ENCODE results near the gene PRKAG3.

PRKAG3 gene

DNA sequence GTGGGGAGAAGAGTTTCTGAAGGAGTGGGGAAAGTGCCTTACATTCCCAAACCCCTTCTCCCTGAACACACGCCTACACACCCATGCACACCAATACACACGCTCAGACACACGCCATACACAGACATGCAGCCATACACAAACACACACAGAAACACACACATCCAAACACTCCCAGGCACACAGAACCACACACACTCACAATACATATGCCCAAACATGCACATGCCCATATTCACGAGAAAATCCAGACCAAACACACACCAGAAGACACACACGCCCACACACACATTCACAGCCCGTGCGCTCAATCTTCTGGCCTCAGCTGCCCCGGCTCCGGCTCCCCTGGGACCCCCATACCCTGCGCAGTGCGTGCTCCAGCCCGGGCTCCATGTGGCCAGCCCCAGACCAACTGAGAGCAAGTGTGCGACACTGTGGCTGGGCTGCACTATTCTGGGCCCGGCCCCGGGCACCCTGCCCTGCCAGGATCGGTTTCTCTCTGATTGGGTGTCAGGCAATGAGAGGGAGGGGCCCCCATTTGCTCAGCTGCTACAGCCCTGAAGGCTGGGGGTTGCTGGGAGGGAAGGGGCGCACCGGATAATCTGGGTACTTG, at the start of gene PRKAG3:
Gene PRKAG3, minus strand, starts transcription at position 426 of the 613 bp plus-strand sequence.
- in situ Hi-C loops (cut with MboI; ENCODE audit: low sequenced_read_pairs) = no loop called here

DNA sequence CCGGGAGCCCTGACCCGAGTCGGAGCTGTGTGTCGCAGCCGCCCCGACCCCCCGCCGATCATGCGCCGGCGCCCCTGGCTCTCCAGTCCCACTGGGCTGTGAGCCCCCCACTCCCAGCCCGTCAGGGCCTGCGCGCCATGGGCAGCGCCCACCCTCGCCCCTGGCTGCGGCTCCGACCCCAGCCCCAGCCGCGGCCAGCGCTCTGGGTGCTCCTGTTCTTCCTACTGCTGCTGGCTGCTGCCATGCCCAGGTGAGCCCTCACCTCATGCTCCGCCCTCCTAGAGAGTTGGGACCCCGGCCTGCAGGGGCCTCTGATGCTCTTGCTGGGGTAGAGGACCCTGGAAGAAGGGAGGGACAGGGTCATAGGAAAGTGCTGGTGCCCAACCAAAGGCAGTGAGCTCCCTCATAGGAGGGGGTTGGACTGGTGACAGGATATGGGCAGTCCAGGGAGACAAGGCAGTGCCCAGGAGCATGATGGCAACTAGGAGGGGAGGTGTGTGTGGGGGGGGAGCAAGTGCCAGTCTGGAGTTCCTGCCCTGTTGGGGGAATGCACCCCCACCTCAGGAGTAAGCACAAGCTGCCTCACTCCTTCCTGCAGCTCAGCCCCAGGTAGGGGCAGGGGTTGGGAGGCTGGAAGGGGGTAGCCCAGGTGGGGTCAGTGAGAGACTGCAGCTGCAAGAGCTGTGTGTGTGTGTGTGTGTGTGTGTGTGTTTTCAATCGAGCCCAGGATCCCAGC, 49.4 kb upstream of the PRKAG3 start:
- in situ Hi-C loops (cut with MboI; ENCODE audit: low sequenced_read_pairs) = no loop called here

DNA sequence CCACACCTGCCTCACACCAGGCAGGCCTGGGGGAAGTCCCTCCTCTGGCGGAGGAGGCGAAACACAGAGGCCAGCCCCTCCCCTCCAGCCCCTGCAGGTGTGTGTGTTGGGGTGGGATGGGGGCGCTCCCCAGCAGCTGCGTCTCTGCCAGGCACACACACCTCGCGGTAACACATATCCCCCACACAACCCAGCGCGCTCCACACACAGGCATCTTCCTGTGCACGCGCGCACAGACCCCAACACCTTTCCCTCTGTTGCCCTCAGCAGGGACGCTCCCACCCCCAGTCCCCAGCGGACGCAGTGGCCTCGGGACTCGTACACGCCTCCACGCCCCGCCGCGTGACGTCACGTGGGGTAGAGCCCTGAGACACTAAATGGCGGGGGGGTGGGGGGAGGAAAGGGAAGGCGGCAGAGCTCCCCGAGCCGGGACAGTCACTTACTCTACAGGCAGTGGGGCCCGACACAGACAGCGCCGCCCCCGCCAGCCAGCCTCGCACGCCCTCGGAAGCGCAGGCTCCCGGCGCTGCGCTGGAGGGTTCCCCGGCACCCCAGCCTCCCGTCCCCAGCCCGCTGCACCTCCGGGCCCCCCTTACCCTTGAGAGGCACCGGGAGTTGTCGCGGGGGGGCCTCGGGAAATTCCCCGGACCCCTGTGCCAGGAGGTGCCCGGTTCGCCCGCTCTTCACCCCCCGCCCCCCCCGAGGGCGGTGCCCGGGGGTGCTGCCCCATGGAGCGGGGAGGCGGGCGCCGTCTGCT, 48.7 kb upstream of the PRKAG3 start, which contains the start of gene WNT10A:
Gene WNT10A, plus strand, starts transcription at position 751 of the 757 bp plus-strand sequence. CDS start 144 bp downstream, outside the sequence.
- in situ Hi-C loops (cut with MboI; ENCODE audit: low sequenced_read_pairs) = no loop called here

DNA sequence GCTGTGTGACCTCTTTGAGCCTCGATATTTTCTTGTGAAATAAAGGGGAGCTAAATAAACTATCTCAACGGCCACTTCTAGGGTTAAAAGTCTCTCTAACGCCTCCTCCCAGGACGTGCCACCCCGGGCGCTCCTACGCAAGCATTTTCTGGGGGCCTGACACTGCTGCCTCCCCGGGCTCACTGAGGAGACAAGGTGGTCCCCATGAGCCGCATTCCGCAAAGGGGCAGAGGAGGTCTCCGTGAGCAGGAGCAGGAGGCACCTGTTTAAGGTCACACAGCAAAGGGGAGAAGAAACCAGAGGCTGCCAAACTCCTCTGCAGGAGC, 48.1 kb upstream of the PRKAG3 start:
- in situ Hi-C loops (cut with MboI; ENCODE audit: low sequenced_read_pairs) = no loop called here

DNA sequence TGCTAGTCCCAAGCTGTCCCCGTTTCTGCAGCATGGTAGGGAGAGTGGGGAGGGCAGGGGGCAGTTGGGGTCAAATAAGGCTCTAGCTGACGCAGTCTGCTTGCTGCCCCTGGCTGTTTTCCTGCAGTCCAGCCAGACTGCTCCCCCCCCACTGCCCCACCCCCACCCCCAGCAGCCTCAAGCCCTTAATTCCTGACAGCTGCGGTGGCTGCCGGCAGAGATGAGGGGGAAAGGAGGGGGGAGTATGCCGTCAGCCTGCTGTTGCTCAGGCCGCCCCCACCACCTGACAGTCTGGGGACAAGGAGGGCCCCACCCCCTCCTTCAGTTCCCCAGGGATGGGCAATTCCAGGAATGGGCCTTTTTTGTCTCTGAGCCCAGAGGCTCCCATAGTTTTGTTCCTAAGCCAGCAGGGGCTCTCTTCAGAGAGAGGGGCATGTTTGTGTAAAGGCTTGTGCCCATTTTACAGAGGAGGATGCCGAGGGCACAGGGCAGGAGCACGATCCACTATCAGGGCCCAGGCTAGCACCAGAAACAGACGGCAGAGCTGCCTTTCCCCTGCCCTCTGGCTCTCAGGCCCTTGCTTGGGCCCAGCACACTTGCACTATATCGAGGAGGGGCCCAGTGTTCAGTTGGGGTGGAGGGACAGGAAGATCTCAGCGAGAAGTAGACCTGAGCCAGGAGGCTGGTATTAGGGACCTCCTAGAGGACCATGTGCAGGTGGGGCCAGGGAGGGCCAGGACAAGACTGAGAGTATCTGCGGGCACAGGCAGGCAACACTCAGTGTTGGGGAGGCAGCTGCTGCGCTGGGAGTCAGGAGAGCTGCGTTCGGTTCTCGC, 47.5 kb upstream of the PRKAG3 start:
- in situ Hi-C loops (cut with MboI; ENCODE audit: low sequenced_read_pairs) = no loop called here

DNA sequence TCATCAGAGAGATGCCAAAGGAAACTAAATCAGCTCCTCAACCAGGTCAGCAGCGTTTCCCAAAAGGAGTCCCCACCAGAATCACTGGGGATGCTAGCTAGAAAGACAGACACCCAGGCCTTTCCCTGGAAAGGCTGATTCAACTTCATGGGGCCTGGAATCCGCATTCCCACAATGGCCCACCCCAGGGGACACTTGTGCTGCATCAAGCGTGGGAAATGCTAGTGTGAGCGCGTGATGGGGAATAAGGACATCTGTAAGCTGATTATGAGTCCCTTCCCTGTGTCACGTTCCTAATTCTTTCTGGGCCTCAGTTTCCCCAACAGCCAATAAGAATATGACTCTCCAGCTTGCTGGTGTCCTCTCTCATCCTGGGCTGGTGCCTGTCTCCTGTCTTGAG, 46.9 kb upstream of the PRKAG3 start:
- in situ Hi-C loops (cut with MboI; ENCODE audit: low sequenced_read_pairs) = no loop called here

DNA sequence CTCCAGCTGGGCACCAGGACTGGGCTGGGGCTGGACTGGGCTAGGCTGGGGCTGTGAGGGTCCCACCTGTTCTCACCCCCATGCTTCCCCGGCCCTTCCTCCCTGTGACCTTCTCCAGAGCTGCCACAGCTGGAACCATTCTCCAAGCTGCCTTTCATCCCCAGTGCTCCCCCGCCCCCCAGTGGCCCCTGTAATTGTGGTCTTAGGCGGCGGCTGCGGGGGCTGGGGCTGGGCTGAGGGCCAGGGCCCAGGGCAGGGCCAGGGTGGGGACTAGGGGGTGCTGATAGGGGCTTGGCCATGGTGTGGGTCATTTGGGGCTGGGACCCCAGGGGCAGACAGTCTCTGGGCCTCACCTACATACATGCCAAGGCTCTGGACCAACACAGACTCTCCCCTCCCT, 46.3 kb upstream of the PRKAG3 start:
- in situ Hi-C loops (cut with MboI; ENCODE audit: low sequenced_read_pairs) = no loop called here

DNA sequence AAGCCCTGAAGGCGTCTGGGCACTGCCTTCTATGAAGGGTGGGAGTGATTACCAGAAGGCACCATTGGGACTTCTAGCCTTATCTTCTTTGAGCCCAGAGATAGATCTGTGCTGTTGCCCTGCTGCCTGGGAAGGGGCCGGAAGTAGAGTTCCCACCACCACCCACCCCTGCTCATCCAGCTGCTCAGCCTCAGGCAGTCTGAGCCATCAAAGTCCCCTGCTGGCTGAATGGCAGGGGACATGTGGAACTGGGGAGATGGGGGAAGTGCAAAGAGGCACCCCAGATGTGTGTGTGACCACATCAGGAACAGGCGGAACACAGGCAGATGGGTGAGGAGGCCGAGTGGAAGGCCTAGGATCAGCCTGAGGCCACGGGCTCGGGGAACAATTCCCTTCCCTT, 45.7 kb upstream of the PRKAG3 start:
- in situ Hi-C loops (cut with MboI; ENCODE audit: low sequenced_read_pairs) = no loop called here

DNA sequence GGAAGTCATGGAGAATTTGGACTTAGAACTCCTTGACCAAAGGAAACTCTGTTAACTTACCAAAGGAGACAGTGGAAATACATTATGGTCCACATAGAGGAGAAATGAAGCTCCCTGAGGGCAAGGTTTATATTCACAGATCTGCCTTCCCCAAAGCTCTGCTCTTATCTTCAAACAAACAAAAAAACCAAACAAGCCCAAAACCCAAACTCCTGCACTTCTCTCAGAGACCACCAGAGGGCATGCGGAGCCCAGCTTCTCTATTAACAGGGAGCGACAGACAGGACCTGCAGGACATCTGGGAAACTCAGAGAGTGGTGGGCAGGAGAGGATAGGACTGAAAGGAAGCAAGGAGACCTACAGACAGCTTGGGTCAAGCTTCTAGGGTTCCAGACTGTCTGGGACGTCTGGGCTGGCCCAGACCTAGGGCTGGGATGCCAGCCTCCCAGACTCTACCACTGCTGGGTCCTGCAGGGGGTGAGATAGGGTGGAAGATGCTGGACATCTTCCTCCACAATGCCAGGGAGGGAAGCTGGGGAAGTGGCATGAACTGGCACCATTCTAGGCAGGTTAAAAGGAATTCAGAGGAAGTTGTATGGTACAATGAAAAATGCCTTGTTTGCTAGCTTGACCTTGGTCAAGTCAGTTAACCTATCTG, 45.1 kb upstream of the PRKAG3 start:
- in situ Hi-C loops (cut with MboI; ENCODE audit: low sequenced_read_pairs) = no loop called here

DNA sequence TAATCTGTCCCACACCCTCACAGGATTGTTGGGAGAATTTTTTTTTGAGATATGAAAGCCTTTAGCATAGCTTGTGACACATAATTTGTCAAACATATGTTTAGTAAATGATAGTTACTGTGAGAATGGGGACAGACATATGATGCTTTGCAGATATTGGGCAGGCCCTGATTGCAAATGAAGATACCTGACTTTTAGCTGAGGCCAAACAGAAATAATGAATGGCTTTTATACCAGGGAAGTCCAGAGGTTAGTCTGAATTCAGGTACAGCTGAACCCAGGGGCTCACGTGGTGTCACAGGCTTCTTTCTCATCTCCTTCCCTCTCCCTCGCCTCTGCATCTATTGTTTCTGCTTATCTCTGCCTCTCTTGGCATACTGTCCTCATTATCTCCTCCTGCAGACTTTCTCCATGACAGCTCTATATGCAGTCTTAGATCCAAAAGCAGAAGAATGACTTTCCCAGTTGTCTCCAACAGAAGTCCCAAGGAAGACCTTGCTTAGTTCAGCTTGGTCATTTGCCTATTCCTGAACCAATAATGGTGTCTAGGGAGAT, 44.2 kb upstream of the PRKAG3 start:
- in situ Hi-C loops (cut with MboI; ENCODE audit: low sequenced_read_pairs) = no loop called here

DNA sequence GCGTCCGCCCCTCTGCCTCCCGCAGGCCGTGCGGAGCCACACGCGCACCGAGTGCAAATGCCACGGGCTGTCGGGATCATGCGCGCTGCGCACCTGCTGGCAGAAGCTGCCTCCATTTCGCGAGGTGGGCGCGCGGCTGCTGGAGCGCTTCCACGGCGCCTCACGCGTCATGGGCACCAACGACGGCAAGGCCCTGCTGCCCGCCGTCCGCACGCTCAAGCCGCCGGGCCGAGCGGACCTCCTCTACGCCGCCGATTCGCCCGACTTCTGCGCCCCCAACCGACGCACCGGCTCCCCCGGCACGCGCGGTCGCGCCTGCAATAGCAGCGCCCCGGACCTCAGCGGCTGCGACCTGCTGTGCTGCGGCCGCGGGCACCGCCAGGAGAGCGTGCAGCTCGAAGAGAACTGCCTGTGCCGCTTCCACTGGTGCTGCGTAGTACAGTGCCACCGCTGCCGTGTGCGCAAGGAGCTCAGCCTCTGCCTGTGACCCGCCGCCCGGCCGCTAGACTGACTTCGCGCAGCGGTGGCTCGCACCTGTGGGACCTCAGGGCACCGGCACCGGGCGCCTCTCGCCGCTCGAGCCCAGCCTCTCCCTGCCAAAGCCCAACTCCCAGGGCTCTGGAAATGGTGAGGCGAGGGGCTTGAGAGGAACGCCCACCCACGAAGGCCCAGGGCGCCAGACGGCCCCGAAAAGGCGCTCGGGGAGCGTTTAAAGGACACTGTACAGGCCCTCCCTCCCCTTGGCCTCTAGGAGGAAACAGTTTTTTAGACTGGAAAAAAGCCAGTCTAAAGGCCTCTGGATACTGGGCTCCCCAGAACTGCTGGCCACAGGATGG, 42.0 kb upstream of the PRKAG3 start:
- in situ Hi-C loops (cut with MboI; ENCODE audit: low sequenced_read_pairs) = no loop called here

DNA sequence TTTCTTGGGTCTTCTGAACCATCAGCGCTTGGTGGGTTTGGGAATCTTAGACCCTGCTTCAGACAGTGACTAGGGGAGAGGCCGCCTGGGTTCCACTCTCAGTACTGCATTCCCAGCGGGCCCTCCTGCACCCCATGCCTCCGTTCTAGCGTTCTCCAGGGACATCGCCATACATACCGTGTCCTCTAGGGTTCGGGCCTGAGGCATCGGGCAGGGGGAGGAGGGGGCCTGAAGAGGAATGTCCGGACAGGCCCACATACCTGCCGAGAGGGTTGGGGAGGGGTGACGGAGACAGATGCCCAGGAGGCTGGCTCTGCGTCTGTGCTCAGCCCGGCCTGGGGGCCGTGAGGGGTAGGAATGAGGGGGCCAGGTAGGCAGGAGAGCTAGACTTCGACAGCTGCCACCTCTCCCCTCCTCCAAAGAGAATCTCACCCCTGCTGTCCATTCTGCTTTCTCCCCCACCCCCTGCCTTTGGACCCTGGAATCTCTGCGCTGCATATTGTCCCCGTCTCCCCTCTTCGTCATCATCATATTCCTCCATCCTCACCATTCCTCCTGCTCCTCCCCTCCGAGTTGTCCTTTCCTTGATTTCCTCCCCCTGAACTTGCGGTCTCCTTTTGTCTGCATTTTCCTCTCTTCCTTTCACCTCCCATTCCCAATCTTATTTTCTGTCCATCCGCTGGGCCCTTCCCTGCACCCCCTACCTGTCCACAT, 41.2 kb upstream of the PRKAG3 start:
- in situ Hi-C loops (cut with MboI; ENCODE audit: low sequenced_read_pairs) = no loop called here

DNA sequence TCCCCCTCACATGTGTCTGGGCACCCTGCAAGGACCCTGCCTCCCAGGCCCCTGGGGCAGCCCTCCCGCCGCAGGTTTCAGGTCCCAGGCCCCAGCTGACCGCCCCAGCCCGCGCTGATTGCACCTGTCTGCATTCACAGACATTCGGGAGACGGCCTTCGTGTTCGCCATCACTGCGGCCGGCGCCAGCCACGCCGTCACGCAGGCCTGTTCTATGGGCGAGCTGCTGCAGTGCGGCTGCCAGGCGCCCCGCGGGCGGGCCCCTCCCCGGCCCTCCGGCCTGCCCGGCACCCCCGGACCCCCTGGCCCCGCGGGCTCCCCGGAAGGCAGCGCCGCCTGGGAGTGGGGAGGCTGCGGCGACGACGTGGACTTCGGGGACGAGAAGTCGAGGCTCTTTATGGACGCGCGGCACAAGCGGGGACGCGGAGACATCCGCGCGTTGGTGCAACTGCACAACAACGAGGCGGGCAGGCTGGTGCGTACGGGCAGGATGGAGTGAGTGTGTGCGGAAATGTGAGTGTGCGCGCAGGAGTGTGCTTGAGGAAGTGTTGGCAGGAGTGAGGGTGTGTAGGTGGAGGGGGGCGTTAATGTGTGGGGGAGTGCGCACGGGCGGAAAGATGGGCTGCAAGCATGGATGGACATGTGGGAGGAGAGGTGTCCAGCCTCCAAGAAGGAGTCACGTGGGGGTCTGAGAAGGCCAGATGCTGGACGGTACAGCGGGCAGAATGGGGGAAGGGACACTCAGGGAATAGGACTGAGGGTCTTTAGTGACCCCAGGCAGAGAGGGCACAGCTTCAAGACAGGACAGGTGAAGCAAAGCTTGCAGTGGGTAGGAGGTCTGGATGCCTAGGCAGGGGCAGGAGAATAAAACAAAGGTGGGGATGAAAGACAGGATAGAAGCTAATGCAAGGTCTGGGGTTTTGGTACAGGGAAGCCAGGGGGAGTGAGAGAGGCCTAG, 40.0 kb upstream of the PRKAG3 start:
- in situ Hi-C loops (cut with MboI; ENCODE audit: low sequenced_read_pairs) = no loop called here

DNA sequence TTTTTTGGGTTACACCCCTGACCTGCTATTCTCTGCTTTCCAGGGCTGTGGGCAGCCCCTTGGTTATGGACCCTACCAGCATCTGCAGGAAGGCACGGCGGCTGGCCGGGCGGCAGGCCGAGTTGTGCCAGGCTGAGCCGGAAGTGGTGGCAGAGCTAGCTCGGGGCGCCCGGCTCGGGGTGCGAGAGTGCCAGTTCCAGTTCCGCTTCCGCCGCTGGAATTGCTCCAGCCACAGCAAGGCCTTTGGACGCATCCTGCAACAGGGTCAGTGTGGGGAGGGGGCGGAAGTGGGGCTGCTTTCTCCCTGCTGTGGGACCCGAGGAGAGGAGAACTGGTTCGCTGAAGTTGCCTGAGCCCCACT, 39.4 kb upstream of the PRKAG3 start:
- in situ Hi-C loops (cut with MboI; ENCODE audit: low sequenced_read_pairs) = no loop called here

DNA sequence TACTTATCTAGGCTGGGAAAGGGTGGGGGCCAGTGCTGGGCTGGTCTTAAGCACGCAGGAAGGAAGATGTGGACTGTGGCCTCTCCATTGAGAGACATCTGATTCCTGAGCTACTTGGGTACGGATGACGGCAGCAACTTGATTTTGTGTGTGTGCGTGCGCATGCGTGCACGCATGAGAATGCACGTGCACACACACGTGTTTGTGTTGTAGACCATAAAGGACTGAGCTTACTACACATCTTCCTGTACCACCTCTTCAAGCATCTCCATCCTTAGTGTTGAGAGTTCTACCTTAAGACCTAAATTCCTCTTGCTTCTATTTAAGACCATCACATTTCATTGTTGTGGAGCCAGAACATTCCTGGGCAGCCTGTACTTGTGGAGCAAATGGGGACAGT, 37.5 kb upstream of the PRKAG3 start:
- in situ Hi-C loops (cut with MboI; ENCODE audit: low sequenced_read_pairs) = no loop called here

DNA sequence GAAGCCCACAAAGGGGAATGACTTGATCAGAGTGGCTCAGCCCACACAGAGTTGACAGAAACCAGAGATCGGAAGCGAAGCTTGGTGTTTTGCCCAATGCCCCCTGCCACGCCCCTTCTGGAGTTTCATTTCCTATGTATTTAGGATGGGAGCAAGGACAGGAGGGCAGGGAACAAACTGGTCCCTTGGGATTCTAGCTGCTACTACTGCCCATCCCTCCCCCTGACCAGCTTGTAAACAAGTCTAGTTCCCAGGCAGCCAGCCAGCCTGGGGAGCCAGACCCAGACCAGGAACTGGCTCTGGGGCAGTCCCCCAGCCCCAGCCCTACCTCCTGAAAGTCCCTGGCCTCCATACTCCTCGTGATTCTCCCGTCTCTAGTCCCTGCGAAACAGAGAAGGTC, 36.3 kb upstream of the PRKAG3 start:
- in situ Hi-C loops (cut with MboI; ENCODE audit: low sequenced_read_pairs) = no loop called here

DNA sequence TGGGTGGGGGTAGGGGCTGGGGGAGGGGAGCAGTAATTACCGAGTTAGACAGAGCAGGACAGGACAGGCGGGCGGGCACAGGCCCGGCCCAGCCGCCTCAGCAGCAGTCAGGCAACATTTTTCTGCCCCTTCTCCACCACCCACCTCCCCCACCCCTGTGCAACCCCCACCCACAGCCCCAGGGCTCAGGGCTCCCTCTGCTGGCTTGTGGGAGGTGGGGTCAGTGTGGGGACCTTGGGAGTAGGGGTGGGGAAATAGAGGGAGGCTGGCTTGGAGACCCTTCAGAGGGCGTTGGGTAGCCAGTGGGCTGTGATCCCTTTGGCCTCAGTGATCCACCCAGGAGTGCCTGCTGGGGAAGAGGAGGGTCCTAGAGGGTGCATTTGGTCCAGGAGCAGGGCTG, 34.4 kb upstream of the PRKAG3 start:
- in situ Hi-C loops (cut with MboI; ENCODE audit: low sequenced_read_pairs) = no loop called here

DNA sequence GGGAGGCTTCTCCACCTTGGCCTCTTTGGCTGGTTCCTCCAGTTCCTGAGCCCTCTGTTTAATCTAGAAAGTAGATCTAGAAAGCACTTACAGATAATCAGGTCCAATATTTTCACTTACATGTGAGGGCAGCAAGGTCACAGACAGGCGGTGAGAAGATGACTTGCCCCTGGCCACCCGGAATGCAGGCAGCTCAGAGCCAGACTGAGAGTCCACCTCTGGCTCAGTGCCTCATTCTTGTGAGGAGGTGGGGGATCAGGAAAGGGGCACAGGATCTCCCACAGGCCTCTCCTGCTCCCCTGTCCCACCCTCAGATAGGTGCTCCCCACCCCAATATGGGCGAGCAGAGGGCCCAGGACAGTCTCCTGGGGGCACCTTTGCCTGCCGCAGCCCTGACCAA, 33.8 kb upstream of the PRKAG3 start:
- in situ Hi-C loops (cut with MboI; ENCODE audit: low sequenced_read_pairs) = no loop called here

Measured in HL-60/S4 treated with phorbol 12-myristate 13-acetate at 8.2 ng/mL for 4 days and 3 days (cell line).